CD14-positive monocyte (primary cell): ENCODE data around the gene ST3GAL3. TPM values are rescaled to one million over a fixed set of nuclear protein-coding genes. Genes with fewer than 3 reads are reported as not detected.

Experiments
- DNase-seq, 3 donors: peaks; one replicate each; pipeline ENCODE4 v3.0.0-alpha.2; 2011 to 2022
- H2AFZ ChIP-seq: 2 replicates; pipeline ENCODE4 v1.6.0; 2012; ENCODE audit warnings: mild to moderate bottlenecking, low read depth, low read length, inconsistent platforms; ENCODE audit not compliant: insufficient read depth, poor library complexity, severe bottlenecking
- H3K27ac ChIP-seq, 2 donors: 1 replicate in 1 of 2; 2 replicates in 1 of 2; pipeline ENCODE4 v1.5.1; 2012 to 2013; ENCODE audit warnings: low read length in 2 of 2, control low read depth in 1 of 2, inconsistent platforms in 1 of 2, low read depth in 1 of 2, mild to moderate bottlenecking in 1 of 2
- H3K27me3 ChIP-seq, 2 donors: one replicate each; pipeline versions ENCODE4 v1.6.0 to v1.6.1; 2011 to 2013; ENCODE audit warnings: low read length in 2 of 2; ENCODE audit not compliant: control insufficient read depth in 2 of 2, insufficient read depth in 2 of 2
- H3K36me3 ChIP-seq, 2 donors: replicated peaks in 1 of 2; 1 replicate in 1 of 2; 2 replicates in 1 of 2; pipeline versions ENCODE4 v1.5.1 to v1.6.1; 2012 to 2013; ENCODE audit warnings: low read length in 2 of 2, control low read depth in 1 of 2, inconsistent platforms in 1 of 2, mild to moderate bottlenecking in 1 of 2; ENCODE audit not compliant: insufficient read depth in 2 of 2, control insufficient read depth in 1 of 2
- H3K4me1 ChIP-seq, 2 donors: 1 replicate in 1 of 2; 2 replicates in 1 of 2; pipeline versions ENCODE4 v1.5.1 to v1.6.1; 2012 to 2013; ENCODE audit warnings: low read length in 2 of 2, control low read depth in 1 of 2, inconsistent platforms in 1 of 2, mild to moderate bottlenecking in 1 of 2, moderate library complexity in 1 of 2; ENCODE audit not compliant: insufficient read depth in 2 of 2, control insufficient read depth in 1 of 2
- H3K4me2 ChIP-seq: replicated peaks from 2 replicates; pipeline ENCODE3; 2012; ENCODE audit warnings: low read length, moderate library complexity, mild to moderate bottlenecking; ENCODE audit not compliant: poor library complexity, severe bottlenecking; ENCODE audit errors: extremely low read depth
- H3K4me3 ChIP-seq, 3 experiments: fragments of 200-600 bp in 1 of 3; sonication (generic) in 1 of 3; replicated peaks in 1 of 3; 1 replicate in 2 of 3; 2 replicates in 1 of 3; pipeline ENCODE4 v1.5.1; 2011 to 2013; ENCODE audit warnings: low read length in 3 of 3, mild to moderate bottlenecking in 3 of 3, control low read depth in 2 of 3, low read depth in 2 of 3, inconsistent platforms in 1 of 3, moderate library complexity in 1 of 3
- H3K79me2 ChIP-seq: 2 replicates; pipeline ENCODE4 v1.6.0; 2012; ENCODE audit warnings: mild to moderate bottlenecking, control low read depth, inconsistent platforms, low read length, moderate library complexity; ENCODE audit not compliant: insufficient read depth
- H3K9ac ChIP-seq: 2 replicates; pipeline ENCODE4 v1.6.0; 2017; ENCODE audit warnings: low read length, mild to moderate bottlenecking; ENCODE audit not compliant: insufficient read depth, poor library complexity, severe bottlenecking
- H3K9me3 ChIP-seq, 2 donors: replicated peaks in 1 of 2; 1 replicate in 1 of 2; 2 replicates in 1 of 2; pipeline versions ENCODE4 v1.5.1 to v1.6.1; 2012 to 2013; ENCODE audit warnings: low read length in 2 of 2, control low read depth in 1 of 2; ENCODE audit not compliant: control insufficient read depth in 1 of 2, insufficient read depth in 1 of 2
- H4K20me1 ChIP-seq: 2 replicates; pipeline ENCODE4 v1.6.0; 2012; ENCODE audit warnings: mild to moderate bottlenecking, low read length, control low read depth, moderate library complexity; ENCODE audit not compliant: insufficient read depth
- H3K27ac Mint-ChIP-seq, 7 donors: one replicate each; pipeline ENCODE4 v1.8.0; 2020; ENCODE audit warnings: mild to moderate bottlenecking in 7 of 7, mixed read lengths in 7 of 7, moderate library complexity in 6 of 7, inconsistent platforms in 2 of 7
- H3K27me3 Mint-ChIP-seq, 3 donors: one replicate each; pipeline ENCODE4 v1.8.0; 2021 to 2022; ENCODE audit warnings: low read depth in 3 of 3, mild to moderate bottlenecking in 3 of 3, mixed read lengths in 3 of 3, moderate library complexity in 3 of 3, inconsistent platforms in 1 of 3
- H3K36me3 Mint-ChIP-seq, 2 donors: one replicate each; pipeline ENCODE4 v1.8.0; 2020; ENCODE audit warnings: mixed read lengths in 2 of 2, inconsistent platforms in 1 of 2, mild to moderate bottlenecking in 1 of 2
- H3K4me1 Mint-ChIP-seq: one replicate; pipeline ENCODE4 v1.8.0; 2020; ENCODE audit warnings: mild to moderate bottlenecking, mixed read lengths
- H3K4me3 Mint-ChIP-seq, 2 donors: one replicate each; pipeline ENCODE4 v1.8.0; 2020; ENCODE audit warnings: mild to moderate bottlenecking in 2 of 2, mixed read lengths in 2 of 2, moderate library complexity in 1 of 2
- H3K9me3 Mint-ChIP-seq, 7 donors: one replicate each; pipeline ENCODE4 v1.8.0; 2020 to 2022; ENCODE audit warnings: mixed read lengths in 7 of 7, mild to moderate bottlenecking in 6 of 7, moderate library complexity in 6 of 7, inconsistent platforms in 2 of 7
- whole genome bisulfite sequencing: methylation state at CpG from one replicate; pipeline ENCODE4 v1.1.5; 2013; ENCODE audit warnings: missing lambda C conversion rate; ENCODE audit not compliant: insufficient coverage; 5-methylcytosine and 5-hydroxymethylcytosine counted together
- intact Hi-C, 2 donors: fragments of 100-400 bp; cut with micrococcal nuclease; formaldehyde crosslinking; loops; one replicate each; pipeline versions ENCODE4 v1.15.0 to v1.15.1; 2023
- polyA plus RNA-seq, 3 donors: library from polyadenylated mRNA; depleted of rRNA in 1 of 3; unstranded in 2 of 3; stranded (reverse) in 1 of 3; fragments of 300-500 nt in 2 of 3; fragments of >200 nt in 1 of 3; fragmentation: Illumina TruSeq in 2 of 3; gene quantifications; 1 replicate in 2 of 3; 2 replicates in 1 of 3; pipeline ENCODE4 v1.2.3, GENCODE V29; 2012 to 2021
- TF ChIP-seq, protein P1 (sequence below): fragments of 200-600 bp; IDR thresholded peaks from one replicate; pipeline ENCODE4 v1.8.0; 2022; ENCODE audit warnings: antibody characterized with exemption, mild to moderate bottlenecking

Gene ST3GAL3
- polyA plus RNA-seq, 3 donors, result 1.6 to 4.5 (median 2.1) TPM

DNA sequence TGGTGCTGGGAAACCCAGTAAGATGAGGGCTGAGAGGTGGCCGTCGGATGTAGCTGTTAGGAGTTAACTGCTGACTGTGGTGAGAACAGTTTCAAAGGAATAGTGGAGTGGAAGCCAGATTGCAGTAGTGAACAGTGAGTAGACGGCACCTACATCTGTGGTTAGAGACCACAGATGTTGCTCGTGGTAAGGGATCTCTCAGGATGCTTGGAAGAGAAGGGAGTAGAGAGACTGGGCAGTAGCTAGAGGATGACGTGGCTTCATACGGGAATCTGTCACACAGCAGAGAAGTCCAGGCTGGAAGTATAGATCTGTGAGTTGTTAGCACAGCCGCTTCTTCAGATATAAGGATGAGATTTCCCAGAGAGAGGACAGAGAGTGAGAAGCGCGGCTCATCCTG lies 218.5 kb downstream of the ST3GAL3 start:
- H3K79me2 ChIP-seq, result no peaks in the 10 kb centered on the region
- Mint-ChIP-seq H3K4me3 (no peak overlapping the region), H3K27me3 (peaks cover 0 to 5% (median 1%) of the 10 kb centered on the region in 3 donors), H3K9me3 (peaks cover 0 to 6% (median 3%) of the 10 kb centered on the region in 7 donors), H3K4me1 (peaks cover 5% of the 10 kb centered on the region), H3K36me3 (peaks cover 30 to 43% of the 10 kb centered on the region in 2 donors), H3K27ac (peak overlapping the region in 2 of 7 donors; percentile 2 to 26)
- no peaks in the 10 kb centered on the region for H4K20me1 ChIP-seq
- H3K4me2 ChIP-seq, result no peak overlapping the region
- H3K9ac ChIP-seq, result no peak overlapping the region
- no peak for DNase-seq
- H3K9me3 ChIP-seq, result peaks cover 0 to 3% of the 10 kb centered on the region in 2 donors
- 97% methylated on average over 8 of the region's 9 CpGs for WGBS
- H3K27ac ChIP-seq, result no peak overlapping the region
- H2AFZ ChIP-seq, result no peak overlapping the region
- no peaks in the 10 kb centered on the region for H3K4me1 ChIP-seq
- no peak overlapping the region for H3K4me3 ChIP-seq
- TF ChIP-seq, protein P1, sequence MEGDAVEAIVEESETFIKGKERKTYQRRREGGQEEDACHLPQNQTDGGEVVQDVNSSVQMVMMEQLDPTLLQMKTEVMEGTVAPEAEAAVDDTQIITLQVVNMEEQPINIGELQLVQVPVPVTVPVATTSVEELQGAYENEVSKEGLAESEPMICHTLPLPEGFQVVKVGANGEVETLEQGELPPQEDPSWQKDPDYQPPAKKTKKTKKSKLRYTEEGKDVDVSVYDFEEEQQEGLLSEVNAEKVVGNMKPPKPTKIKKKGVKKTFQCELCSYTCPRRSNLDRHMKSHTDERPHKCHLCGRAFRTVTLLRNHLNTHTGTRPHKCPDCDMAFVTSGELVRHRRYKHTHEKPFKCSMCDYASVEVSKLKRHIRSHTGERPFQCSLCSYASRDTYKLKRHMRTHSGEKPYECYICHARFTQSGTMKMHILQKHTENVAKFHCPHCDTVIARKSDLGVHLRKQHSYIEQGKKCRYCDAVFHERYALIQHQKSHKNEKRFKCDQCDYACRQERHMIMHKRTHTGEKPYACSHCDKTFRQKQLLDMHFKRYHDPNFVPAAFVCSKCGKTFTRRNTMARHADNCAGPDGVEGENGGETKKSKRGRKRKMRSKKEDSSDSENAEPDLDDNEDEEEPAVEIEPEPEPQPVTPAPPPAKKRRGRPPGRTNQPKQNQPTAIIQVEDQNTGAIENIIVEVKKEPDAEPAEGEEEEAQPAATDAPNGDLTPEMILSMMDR, result no peak
- H3K36me3 ChIP-seq, result peaks cover 6 to 9% of the 10 kb centered on the region in 2 donors
- no peaks in the 10 kb centered on the region for H3K27me3 ChIP-seq
- intact Hi-C loops, result no loop called here

DNA sequence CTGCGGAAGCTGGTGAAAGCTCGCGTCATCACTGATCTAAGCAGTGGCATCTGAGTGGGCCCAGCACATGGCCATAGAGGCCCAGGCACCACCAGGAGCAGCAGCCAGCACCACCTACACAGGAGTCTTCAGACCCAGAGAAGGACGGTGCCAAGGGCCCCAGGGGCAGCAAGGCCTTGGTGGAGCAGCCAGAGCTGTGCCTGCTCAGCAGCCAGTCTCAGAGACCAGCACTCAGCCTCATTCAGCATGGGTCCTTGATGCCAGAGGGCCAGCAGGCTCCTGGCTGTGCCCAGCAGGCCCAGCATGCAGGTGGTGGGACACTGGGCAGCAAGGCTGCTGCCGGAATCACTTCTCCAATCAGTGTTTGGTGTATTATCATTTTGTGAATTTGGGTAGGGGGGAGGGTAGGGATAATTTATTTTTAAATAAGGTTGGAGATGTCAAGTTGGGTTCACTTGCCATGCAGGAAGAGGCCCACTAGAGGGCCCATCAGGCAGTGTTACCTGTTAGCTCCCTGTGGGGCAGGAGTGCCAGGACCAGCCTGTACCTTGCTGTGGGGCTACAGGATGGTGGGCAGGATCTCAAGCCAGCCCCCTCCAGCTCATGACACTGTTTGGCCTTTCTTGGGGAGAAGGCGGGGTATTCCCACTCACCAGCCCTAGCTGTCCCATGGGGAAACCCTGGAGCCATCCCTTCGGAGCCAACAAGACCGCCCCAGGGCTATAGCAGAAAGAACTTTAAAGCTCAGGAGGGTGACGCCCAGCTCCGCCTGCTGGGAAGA lies 223.0 kb downstream of the ST3GAL3 start:
- Histone ChIP-seq H3K9me3 (peaks cover 0 to 3% of the 10 kb centered on the region in 2 donors), H3K79me2 (peaks cover 6% of the 10 kb centered on the region), H3K36me3 (peaks cover 3 to 7% of the 10 kb centered on the region in 2 donors), H3K4me2 (no peak overlapping the region), H2AFZ (no peak overlapping the region), H3K4me3 (no peak overlapping the region), H3K27me3 (peaks cover 0 to 7% of the 10 kb centered on the region in 2 donors), H4K20me1 (no peaks in the 10 kb centered on the region), H3K27ac (no peak overlapping the region), H3K4me1 (peaks cover 25% of the 10 kb centered on the region in 2 donors), H3K9ac (no peak overlapping the region)
- Mint-ChIP-seq H3K36me3 (peaks cover 22 to 25% of the 10 kb centered on the region in 2 donors), H3K27ac (no peak overlapping the region), H3K9me3 (peaks cover 0 to 6% (median 3%) of the 10 kb centered on the region in 7 donors), H3K4me3 (no peak overlapping the region), H3K4me1 (peaks cover 30% of the 10 kb centered on the region), H3K27me3 (peaks cover 8 to 15% (median 9%) of the 10 kb centered on the region in 3 donors)
- WGBS, result 93% methylated on average over 7 of the region's 10 CpGs
- intact Hi-C loops, result loop anchor here in 1 of 2 donors (10.0 kb wide), 1 partner anchor 396 kb away; the partner anchor contains the start of gene PTPRF
- no peak for DNase-seq
- TF ChIP-seq, protein P1, result peak; percentile 42
